RWPE1 (cell line): ENCODE results near the gene ASB2.

Source experiments
- CTCF ChIA-PET: fragments of 350-600 bp; sonication (Branson Sonifier 250); formaldehyde crosslinking; extraction: SDS; loops from one replicate; lab custom pipeline; 2021; lab: Yijun Ruan, JAX
- POLR2A ChIA-PET: fragments of 400-600 bp; formaldehyde crosslinking; extraction: SDS; loops from one replicate; lab custom pipeline; 2020; ENCODE audit warnings: antibody characterized with exemption; ENCODE audit not compliant: low non-redundant PET; lab: Yijun Ruan, JAX
- DNase-seq: peaks from one replicate; pipeline ENCODE4 v3.0.0; 2012; ENCODE audit warnings: low spot score
- H3K27ac ChIP-seq: fragments of 450-650 bp; 2 replicates; pipeline ENCODE4 v1.5.1; 2017
- TF ChIP-seq, protein P1 (sequence below): fragments of 450-650 bp; conservative IDR thresholded peaks from 2 replicates; pipeline ENCODE4 v1.5.1; 2017; ENCODE audit warnings: low read depth, mild to moderate bottlenecking

The ASB2 gene

DNA sequence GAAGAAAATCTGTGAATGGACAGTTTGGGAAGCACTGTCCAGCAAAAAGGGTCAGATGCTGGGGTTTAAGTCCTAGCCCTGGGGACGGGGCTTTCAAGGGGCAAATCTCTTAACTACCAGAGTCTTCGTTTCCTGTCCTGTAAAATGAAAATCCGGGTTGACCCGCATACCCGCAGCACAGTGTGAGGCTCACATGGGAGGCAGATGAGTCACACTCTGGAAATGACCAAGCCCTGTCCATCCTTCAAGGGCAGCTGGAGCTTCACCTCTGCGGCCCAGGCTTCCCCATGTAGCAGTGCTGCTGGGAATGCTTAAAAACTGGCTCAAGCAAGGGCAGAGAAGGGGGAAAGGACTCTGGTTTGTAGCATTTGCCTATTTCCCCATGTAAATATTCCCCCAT is 30.3 kb downstream of the ASB2 start:
- POLR2A ChIA-PET = interaction anchor here (1.1 kb wide), 1 partner anchor 9 kb away, joined by 3 read pairs; no protein-coding TSS in a partner anchor
- no peak for DNase-seq
- CTCF ChIA-PET = no interaction called here
- TF ChIP-seq, protein P1, sequence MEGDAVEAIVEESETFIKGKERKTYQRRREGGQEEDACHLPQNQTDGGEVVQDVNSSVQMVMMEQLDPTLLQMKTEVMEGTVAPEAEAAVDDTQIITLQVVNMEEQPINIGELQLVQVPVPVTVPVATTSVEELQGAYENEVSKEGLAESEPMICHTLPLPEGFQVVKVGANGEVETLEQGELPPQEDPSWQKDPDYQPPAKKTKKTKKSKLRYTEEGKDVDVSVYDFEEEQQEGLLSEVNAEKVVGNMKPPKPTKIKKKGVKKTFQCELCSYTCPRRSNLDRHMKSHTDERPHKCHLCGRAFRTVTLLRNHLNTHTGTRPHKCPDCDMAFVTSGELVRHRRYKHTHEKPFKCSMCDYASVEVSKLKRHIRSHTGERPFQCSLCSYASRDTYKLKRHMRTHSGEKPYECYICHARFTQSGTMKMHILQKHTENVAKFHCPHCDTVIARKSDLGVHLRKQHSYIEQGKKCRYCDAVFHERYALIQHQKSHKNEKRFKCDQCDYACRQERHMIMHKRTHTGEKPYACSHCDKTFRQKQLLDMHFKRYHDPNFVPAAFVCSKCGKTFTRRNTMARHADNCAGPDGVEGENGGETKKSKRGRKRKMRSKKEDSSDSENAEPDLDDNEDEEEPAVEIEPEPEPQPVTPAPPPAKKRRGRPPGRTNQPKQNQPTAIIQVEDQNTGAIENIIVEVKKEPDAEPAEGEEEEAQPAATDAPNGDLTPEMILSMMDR = no peak
- H3K27ac ChIP-seq = peak overlapping the region; percentile 58

DNA sequence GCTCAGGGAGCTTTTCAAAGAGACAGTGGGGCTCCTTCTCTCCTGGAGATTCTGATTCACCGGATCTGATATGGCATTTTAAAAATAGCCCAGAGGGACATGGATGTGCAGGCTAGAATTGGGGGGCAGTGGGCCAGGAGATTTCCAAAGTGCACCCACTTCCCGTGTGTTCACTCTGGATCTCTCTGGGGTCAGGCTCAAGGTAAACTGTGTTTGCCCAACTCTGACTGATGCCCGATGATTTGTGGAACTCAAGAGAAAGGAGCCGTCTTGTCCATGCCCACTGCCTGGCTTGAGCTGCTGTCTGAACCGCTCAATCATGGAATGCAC is 31.3 kb downstream of the ASB2 start:
- CTCF ChIA-PET = no interaction called here
- POLR2A ChIA-PET = no interaction called here
- no peak overlapping the region for H3K27ac ChIP-seq
- no peak for DNase-seq
- TF ChIP-seq, protein P1 = no peak

GRCh38 chr14:93944348-93945069 is 31.9 kb downstream of the ASB2 start:
- DNase-seq = no peak
- ChIA-PET POLR2A (no interaction called here), CTCF (no interaction called here)
- TF ChIP-seq, protein P1 = no peak
- no peak overlapping the region for H3K27ac ChIP-seq

GRCh38 chr14:93943930-93944329 is 32.4 kb downstream of the ASB2 start:
- TF ChIP-seq, protein P1 = no peak
- POLR2A ChIA-PET = no interaction called here
- DNase-seq = no peak
- H3K27ac ChIP-seq = no peak overlapping the region
- CTCF ChIA-PET = no interaction called here

GRCh38 chr14:93943052-93943451 is 33.3 kb downstream of the ASB2 start:
- DNase-seq = no peak
- POLR2A ChIA-PET = no interaction called here
- TF ChIP-seq, protein P1 = no peak
- CTCF ChIA-PET = interaction anchor here (0.7 kb wide), 1 partner anchor 58 kb away, joined by 3 read pairs; no protein-coding TSS in a partner anchor
- H3K27ac ChIP-seq = no peak overlapping the region

DNA sequence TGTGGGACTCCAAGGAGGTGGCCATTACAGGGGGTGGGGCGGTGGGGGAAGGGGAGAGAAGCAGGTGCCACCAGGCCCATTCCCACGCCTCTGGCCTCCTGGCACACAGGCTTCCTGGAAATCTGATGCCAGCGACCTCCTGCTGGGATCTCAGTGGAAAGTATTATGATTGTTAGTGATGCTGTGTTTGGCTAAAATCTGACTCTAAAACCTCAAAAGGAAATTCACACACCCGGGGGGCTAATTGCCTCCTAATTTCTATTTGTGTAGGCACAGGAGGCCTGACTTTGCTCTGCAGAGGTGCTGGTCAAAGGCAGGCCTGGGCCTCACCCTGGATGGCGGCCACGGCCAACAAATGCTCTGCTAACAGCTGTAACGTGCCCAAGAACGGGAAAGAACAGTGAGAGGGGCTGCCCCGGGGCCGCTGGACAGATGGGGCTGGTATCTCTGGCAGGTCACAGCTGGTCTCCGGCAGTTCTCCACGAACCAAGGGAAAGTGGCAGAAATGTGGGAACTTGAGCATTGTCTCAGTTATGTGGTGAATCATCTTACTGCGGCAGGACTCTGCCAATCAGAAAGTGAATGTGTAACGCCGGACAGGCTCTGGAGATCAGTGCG is 35.0 kb downstream of the ASB2 start:
- ChIA-PET CTCF (interaction anchor here (1.1 to 3.1 kb wide), 2 partner anchors 8 to 59 kb away, joined by 3 to 39 read pairs; no protein-coding TSS in a partner anchor), POLR2A (interaction anchor here (0.6 kb wide), 1 partner anchor 19 kb away, joined by 3 read pairs; no protein-coding TSS in a partner anchor)
- TF ChIP-seq, protein P1 = no peak
- peak; percentile 81 for DNase-seq
- H3K27ac ChIP-seq = peak overlapping the region; percentile 88
